Skin epidermis (tissue), 12 donors: ENCODE data around the gene PAK1.

Experiments
- H3K27ac ChIP-seq, 21 experiments: fragments of 200-600 bp; sonication (generic) in 11 of 21; one replicate each; pipeline ENCODE4 v1.5.0; 2020; ENCODE audit warnings: mild to moderate bottlenecking in 3 of 21, inconsistent platforms in 2 of 21, moderate library complexity in 2 of 21
- H3K4me3 ChIP-seq, 7 experiments: fragments of 200-600 bp; sonication (generic) in 2 of 7; one replicate each; pipeline ENCODE4 v1.5.0; 2020; ENCODE audit warnings: inconsistent platforms in 2 of 7, mild to moderate bottlenecking in 2 of 7, moderate library complexity in 1 of 7

PAK1 gene

DNA sequence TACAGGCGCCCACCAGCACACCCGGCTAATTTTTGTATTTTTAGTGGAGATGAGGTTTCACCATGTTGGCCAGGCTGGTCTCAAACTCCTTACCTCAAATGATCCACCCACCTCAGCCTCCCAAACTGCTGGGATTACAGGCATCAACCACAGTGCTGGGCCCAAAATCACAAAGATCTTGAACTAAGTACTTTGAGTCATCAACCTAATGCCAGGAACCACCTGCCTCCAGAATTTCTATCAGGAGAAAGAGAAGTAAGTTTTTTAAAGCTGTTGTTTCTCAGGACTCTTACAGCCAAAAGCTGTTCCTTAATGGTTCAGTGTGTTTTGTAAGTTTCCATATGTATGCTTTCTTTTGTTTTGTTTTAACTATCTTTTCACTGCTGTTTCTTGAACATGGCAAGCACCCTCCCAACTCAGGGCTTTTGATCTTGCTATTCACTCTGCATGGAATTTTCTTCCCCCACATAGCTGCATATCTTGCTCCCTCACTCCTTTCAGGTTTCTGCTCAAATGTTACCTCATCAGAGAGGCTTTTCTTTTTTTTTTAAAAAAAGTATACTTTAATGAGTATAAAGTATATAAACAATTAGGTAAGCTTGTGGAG, 6.0 kb upstream of the PAK1 start:
- no peak overlapping the region for H3K27ac ChIP-seq

DNA sequence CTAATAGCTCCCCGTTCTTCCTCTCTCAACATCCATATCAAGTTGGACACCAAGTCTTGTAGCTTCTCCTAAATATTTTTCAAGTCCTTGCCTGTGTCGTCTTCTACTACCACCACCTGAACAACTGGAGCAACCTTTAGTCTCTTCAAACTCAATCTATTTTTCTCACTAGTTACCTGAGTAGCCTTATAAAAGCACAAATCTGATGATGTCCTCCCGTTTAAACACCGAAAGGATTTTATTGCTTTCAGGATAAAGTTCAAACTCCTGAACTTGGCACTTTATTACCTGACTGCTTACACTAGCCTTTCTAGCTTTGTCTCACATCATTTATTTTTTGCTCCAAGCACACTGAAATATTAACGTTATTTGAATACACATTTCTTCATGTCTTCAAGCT, 1.3 kb upstream of the PAK1 start:
- no peak overlapping the region for H3K4me3 ChIP-seq
- H3K27ac ChIP-seq, result peak overlapping the region in 2 of 21 experiments; percentile 92 to 93

More for the DNA sequence above, 6.0 kb upstream of the PAK1 start:
- H3K4me3 ChIP-seq, result no peak overlapping the region

GRCh38 chr11:77474684-77475060, 778 bp upstream of the PAK1 start:
- H3K4me3 ChIP-seq, result peak overlapping the region; percentile 57 to 77 (median 63)
- peak overlapping the region in 10 of 21 experiments; percentile 3 to 93 (median 85) for H3K27ac ChIP-seq

DNA sequence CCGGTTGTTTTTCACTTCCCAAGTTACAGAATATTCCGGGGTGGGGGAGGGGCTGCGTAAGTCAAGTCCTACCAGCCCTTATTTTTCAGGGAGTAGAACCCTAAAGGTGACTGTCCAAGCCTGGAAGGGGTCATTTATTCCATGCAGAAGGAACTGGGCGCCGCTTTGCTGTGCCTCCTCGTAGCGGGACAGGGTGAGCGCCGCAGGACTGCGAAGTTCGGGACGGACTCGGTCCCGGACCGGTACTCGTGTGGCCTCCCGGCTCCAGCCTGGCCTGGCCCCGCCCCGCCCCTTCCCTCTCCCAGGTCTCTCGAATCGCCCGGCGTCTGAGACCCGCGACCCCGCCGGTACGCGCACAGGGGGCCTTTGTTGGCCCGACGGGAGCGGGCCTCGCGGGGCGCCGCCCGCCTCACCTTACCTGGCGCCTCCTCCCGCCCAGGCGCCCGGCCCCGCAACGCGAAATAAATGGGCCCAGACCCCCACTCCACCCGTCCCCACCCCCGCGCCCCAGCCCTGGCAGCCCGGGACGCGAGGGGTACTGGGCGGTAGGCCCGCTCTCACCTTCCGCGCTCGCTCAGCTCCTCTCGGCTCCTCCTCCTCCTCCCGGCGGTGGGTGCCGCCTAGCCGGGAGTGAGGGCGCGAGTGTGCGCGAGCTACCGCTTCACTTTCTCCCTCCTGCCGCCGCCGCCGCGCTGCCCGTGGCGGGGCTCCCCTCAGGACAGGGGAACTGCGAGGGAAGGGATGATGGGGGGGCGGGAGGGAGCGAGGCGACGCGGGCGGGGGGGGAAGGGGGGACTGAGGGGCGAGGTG, 698 bp downstream of the PAK1 start:
- peak overlapping the region; percentile 57 to 77 (median 63) for H3K4me3 ChIP-seq
- peak overlapping the region; percentile 48 to 94 (median 83) for H3K27ac ChIP-seq

- Histone ChIP-seq H3K27ac (peak overlapping the region in 3 of 21 experiments; percentile 37 to 93 (median 91)), H3K4me3 (no peak overlapping the region)
These were observed 2.2 kb downstream of the PAK1 start for GRCh38 chr11:77471558-77472193.

GRCh38 chr11:77470971-77471370, 2.9 kb downstream of the PAK1 start:
- Histone ChIP-seq H3K4me3 (no peak overlapping the region), H3K27ac (peak overlapping the region in 1 of 21 experiments; percentile 91)

- H3K4me3 ChIP-seq, result no peak overlapping the region
These were observed 3.4 kb downstream of the PAK1 start for GRCh38 chr11:77470504-77470903.

DNA sequence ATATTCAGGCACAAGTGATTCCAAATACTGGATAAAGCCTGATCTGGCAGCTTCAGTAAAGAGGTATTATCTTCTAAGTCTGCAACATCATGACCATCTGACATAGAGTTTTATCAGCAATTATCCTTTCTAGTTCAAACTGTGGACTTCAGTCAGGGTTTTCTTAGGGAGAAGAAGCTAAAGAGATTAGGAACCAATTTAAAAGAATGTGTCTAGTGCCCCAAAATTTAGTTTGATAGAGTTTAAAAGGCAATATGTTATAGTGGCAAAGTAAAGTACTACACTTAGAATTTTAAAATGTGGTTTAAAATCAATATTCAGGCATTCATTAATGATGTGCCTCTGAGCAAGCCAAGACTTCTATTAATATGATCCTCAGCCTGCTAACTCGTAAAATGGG, 5.4 kb downstream of the PAK1 start:
- Histone ChIP-seq H3K27ac (no peak overlapping the region), H3K4me3 (no peak overlapping the region)

More at GRCh38 chr11:77470504-77470903, 3.4 kb downstream of the PAK1 start:
- peak overlapping the region in 1 of 21 experiments; percentile 91 for H3K27ac ChIP-seq

- no peak overlapping the region for H3K27ac ChIP-seq
These were observed 5.9 kb downstream of the PAK1 start for GRCh38 chr11:77467993-77468392.

GRCh38 chr11:77467233-77467632, 6.7 kb downstream of the PAK1 start:
- Histone ChIP-seq H3K4me3 (no peak overlapping the region), H3K27ac (no peak overlapping the region)

More at GRCh38 chr11:77467993-77468392, 5.9 kb downstream of the PAK1 start:
- H3K4me3 ChIP-seq, result no peak overlapping the region

GRCh38 chr11:77457340-77457739, 16.6 kb downstream of the PAK1 start:
- H3K27ac ChIP-seq, result no peak overlapping the region
- no peak overlapping the region for H3K4me3 ChIP-seq

- Histone ChIP-seq H3K27ac (no peak overlapping the region), H3K4me3 (no peak overlapping the region)
These were observed 18.2 kb downstream of the PAK1 start for GRCh38 chr11:77455740-77456139.

- Histone ChIP-seq H3K27ac (no peak overlapping the region), H3K4me3 (no peak overlapping the region)
These were observed 18.8 kb downstream of the PAK1 start for GRCh38 chr11:77454867-77455655.

GRCh38 chr11:77450227-77450626, 23.7 kb downstream of the PAK1 start:
- no peak overlapping the region for H3K27ac ChIP-seq
- no peak overlapping the region for H3K4me3 ChIP-seq

DNA sequence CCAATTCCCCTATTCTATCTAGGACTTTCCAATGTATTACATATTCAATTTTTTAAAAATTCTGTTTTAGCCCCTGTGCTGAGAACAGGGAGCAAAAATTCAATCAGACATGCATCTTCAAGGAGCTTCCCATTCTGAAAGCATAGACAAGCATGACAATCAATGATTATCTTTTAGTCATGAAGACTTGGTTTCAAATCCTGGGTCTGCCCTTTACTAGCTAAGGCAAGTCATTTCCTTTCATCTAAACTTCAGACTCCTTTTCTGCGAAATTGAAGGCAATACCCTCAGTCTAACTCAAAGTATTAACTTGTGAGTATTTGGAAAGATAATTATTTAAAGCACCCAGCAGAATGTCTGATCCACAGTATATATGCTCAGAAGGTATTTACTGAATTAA, 24.1 kb downstream of the PAK1 start:
- H3K4me3 ChIP-seq, result no peak overlapping the region
- no peak overlapping the region for H3K27ac ChIP-seq

DNA sequence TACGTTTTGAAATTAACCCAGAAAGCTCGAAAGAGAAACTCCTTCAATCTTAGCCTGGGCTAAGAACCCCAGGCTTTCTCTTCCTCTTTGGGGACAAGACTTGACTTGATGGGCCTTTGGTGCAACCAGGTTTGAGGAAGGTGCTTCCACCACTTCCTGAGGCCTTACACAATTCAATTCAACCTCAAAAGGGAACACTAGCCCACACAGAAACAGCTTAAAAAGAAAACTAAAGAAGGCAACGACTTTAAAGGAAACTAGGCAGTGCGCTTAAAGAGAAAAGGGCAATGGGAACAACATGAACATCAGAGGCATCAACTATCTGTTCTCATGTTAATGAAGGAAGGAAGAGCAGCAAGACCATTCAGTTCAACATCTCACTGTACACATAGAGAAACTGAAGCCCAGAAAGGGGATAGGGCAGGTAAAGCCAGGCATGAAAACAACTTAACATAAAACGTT, 24.8 kb downstream of the PAK1 start:
- Histone ChIP-seq H3K4me3 (no peak overlapping the region), H3K27ac (peak overlapping the region in 1 of 21 experiments; percentile 26)

GRCh38 chr11:77448269-77448668, 25.6 kb downstream of the PAK1 start:
- H3K4me3 ChIP-seq, result no peak overlapping the region
- peak overlapping the region in 1 of 21 experiments; percentile 26 for H3K27ac ChIP-seq

- Histone ChIP-seq H3K27ac (no peak overlapping the region), H3K4me3 (no peak overlapping the region)
These were observed 26.8 kb downstream of the PAK1 start for GRCh38 chr11:77446911-77447629.

GRCh38 chr11:77444261-77444660, 29.6 kb downstream of the PAK1 start:
- H3K27ac ChIP-seq, result no peak overlapping the region

More at GRCh38 chr11:77444261-77444660, 29.6 kb downstream of the PAK1 start:
- no peak overlapping the region for H3K4me3 ChIP-seq
